Kidney (tissue), 14 donors: Measurements from ENCODE around the gene MYO9A. TPM values are rescaled to one million over a fixed set of nuclear protein-coding genes. Genes with fewer than 3 reads are reported as not detected.

ENCODE experiments used
- DNase-seq, 5 donors: peaks; one replicate each; pipeline ENCODE4 v3.0.0-alpha.2; 2013 to 2020
- FAIRE-seq: peaks from 2 replicates; lab custom pipeline; 2012; peaks lifted over from hg19 to GRCh38; lab: Jason Lieb, UNC
- H3K27ac ChIP-seq, 2 donors: one replicate each; pipeline ENCODE4 v1.7.0; 2013; ENCODE audit warnings: low read depth in 2 of 2, low read length in 2 of 2, inconsistent platforms in 1 of 2
- H3K27me3 ChIP-seq: one replicate; pipeline ENCODE4 v1.7.1; 2013; ENCODE audit warnings: low read length, inconsistent platforms; ENCODE audit not compliant: control insufficient read depth, insufficient read depth
- H3K36me3 ChIP-seq, 3 donors: one replicate each; pipeline versions ENCODE4 v1.7.0 to v1.7.1; 2013; ENCODE audit warnings: low read length in 3 of 3, control low read depth in 1 of 3, inconsistent platforms in 1 of 3; ENCODE audit not compliant: insufficient read depth in 3 of 3, control insufficient read depth in 2 of 3
- H3K4me1 ChIP-seq, 3 donors: one replicate each; pipeline versions ENCODE4 v1.7.0 to v1.7.1; 2013; ENCODE audit warnings: low read length in 3 of 3, inconsistent platforms in 1 of 3, low read depth in 1 of 3; ENCODE audit not compliant: control insufficient read depth in 2 of 3, insufficient read depth in 2 of 3
- H3K4me3 ChIP-seq, 3 donors: one replicate each; pipeline versions ENCODE4 v1.7.0 to v1.8.1; 2013; ENCODE audit warnings: low read length in 3 of 3, control low read depth in 1 of 3, inconsistent platforms in 1 of 3
- H3K9ac ChIP-seq, 3 donors: one replicate each; pipeline versions ENCODE4 v1.7.0 to v1.7.1; 2013; ENCODE audit warnings: low read length in 3 of 3, control low read depth in 1 of 3, inconsistent platforms in 1 of 3
- H3K9me3 ChIP-seq, 3 donors: one replicate each; pipeline versions ENCODE4 v1.7.0 to v1.7.1; 2013; ENCODE audit warnings: low read length in 3 of 3, control low read depth in 1 of 3, inconsistent platforms in 1 of 3; ENCODE audit not compliant: control insufficient read depth in 2 of 3, insufficient read depth in 1 of 3
- intact Hi-C: fragments of 100-400 bp; cut with DNase I; formaldehyde crosslinking; loops from one replicate; pipeline ENCODE4 v1.11.1; 2022
- polyA plus RNA-seq: library from polyadenylated mRNA; stranded (reverse); fragments of 350-450 nt; fragmentation: Illumina TruSeq; extraction: RNeasy Lipid Tissue Mini Kit (QIAGEN cat#74804); gene quantifications from one replicate; pipeline ENCODE4 v1.2.3, GENCODE V29; 2014; ENCODE audit warnings: low read depth, low replicate concordance; ENCODE audit not compliant: insufficient read depth
- total RNA-seq: library from RNA; stranded (reverse); fragmentation: NEBNext Ultra II Directional; extraction: Animal tissue kit (Norgen Biotek cat#: 25700); gene quantifications from one replicate; pipeline ENCODE4 v1.2.1, GENCODE V29; 2021
- TF ChIP-seq, protein P1 (sequence below): IDR thresholded peaks from 3 replicates; pipeline ENCODE4 v1.5.1; 2012; ENCODE audit warnings: mild to moderate bottlenecking, moderate library complexity, borderline replicate concordance; ENCODE audit not compliant: insufficient read depth; ENCODE audit errors: extremely low read depth
- donor health status: control.
- donor health status: control.
- donor health status: control.
- donor health status: control.
- donor health status: control.
- donor health status: DM: yes; HTN: yes; CAD: no.
- donor health status: Normal renal cell carcinoma (clear cell type).

MYO9A gene
- total and polyA plus RNA-seq, 2 donors from 2014 or later, result 5.5 to 132 TPM

GRCh38 chr15:72082176-72082575 lies 35.8 kb downstream of the MYO9A start:
- Histone ChIP-seq H3K4me3 (no peak overlapping the region), H3K27ac (no peak overlapping the region), H3K9me3 (no peaks in the 10 kb centered on the region), H3K36me3 (no peaks in the 10 kb centered on the region), H3K4me1 (no peaks in the 10 kb centered on the region), H3K27me3 (no peaks in the 10 kb centered on the region), H3K9ac (no peak overlapping the region)
- TF ChIP-seq, protein P1, sequence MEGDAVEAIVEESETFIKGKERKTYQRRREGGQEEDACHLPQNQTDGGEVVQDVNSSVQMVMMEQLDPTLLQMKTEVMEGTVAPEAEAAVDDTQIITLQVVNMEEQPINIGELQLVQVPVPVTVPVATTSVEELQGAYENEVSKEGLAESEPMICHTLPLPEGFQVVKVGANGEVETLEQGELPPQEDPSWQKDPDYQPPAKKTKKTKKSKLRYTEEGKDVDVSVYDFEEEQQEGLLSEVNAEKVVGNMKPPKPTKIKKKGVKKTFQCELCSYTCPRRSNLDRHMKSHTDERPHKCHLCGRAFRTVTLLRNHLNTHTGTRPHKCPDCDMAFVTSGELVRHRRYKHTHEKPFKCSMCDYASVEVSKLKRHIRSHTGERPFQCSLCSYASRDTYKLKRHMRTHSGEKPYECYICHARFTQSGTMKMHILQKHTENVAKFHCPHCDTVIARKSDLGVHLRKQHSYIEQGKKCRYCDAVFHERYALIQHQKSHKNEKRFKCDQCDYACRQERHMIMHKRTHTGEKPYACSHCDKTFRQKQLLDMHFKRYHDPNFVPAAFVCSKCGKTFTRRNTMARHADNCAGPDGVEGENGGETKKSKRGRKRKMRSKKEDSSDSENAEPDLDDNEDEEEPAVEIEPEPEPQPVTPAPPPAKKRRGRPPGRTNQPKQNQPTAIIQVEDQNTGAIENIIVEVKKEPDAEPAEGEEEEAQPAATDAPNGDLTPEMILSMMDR, result no peak
- DNase-seq (no peak), FAIRE-seq (no peak)
- intact Hi-C loops, result no loop called here

DNA sequence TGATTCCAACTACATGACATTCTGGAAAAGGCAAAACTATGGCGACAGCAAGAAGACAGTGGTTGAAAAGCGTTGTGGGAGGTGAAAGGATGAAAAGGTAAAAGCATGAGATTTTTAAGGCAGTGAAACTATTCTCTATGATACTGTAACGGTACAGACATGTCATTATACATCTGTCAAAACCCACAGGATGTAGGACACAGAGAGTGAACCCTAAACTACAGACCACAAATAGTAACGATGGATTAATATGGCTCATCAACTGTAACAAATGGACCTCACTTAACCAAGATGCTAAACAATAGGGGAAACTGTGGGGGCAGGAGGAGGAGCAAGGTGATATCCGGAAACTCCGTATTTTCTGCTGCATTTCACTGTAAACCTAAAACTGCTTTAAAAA lies 39.1 kb downstream of the MYO9A start:
- TF ChIP-seq, protein P1, result no peak
- DNase-seq (no peak), FAIRE-seq (no peak)
- H3K27ac ChIP-seq, result no peak overlapping the region
- H3K4me3 ChIP-seq, result no peak overlapping the region
- intact Hi-C loops, result no loop called here
- H3K9me3 ChIP-seq, result no peaks in the 10 kb centered on the region
- no peaks in the 10 kb centered on the region for H3K27me3 ChIP-seq
- H3K9ac ChIP-seq, result no peak overlapping the region
- no peaks in the 10 kb centered on the region for H3K36me3 ChIP-seq
- no peaks in the 10 kb centered on the region for H3K4me1 ChIP-seq

DNA sequence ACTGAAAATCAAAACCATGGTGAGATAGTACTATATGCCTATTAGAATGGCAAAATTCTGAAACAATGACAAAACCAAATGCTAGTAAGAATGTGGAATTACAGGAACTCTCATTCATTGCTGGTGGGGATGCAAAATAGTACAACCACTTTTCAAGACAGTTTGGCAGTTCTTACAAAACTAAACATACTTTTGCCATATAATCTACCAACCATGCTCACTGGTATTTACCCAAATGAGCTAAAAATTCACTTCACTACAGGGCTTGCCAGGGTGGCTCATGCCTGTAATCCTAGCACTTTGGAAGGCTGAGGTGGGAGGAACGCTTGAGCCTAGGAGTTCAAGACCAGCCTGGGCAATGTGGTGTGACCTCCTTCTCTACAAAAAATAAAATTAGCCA lies 40.0 kb downstream of the MYO9A start:
- intact Hi-C loops, result no loop called here
- DNase-seq (no peak), FAIRE-seq (no peak)
- H3K9me3 ChIP-seq, result no peaks in the 10 kb centered on the region
- H3K4me3 ChIP-seq, result no peak overlapping the region
- H3K27me3 ChIP-seq, result no peaks in the 10 kb centered on the region
- H3K36me3 ChIP-seq, result no peaks in the 10 kb centered on the region
- no peak overlapping the region for H3K9ac ChIP-seq
- H3K27ac ChIP-seq, result no peak overlapping the region
- TF ChIP-seq, protein P1, result no peak
- no peaks in the 10 kb centered on the region for H3K4me1 ChIP-seq
